Ishikawa (cell line): ENCODE measurements around the gene OVOL1.

ENCODE experiments used
- CEBPB ChIP-seq: IDR thresholded peaks from 2 replicates; pipeline ENCODE4 v1.6.1; 2012
- EGR1 ChIP-seq: IDR thresholded peaks from 2 replicates; pipeline ENCODE4 v1.6.1; 2012
- EP300 ChIP-seq: IDR thresholded peaks from 2 replicates; pipeline ENCODE4 v1.6.1; 2012; ENCODE audit warnings: borderline replicate concordance
- TEAD4 ChIP-seq: IDR thresholded peaks from 2 replicates; pipeline ENCODE4 v1.6.1; 2012
- YY1 ChIP-seq: IDR thresholded peaks from 2 replicates; pipeline ENCODE4 v1.6.1; 2012; ENCODE audit warnings: low read depth

DNA sequence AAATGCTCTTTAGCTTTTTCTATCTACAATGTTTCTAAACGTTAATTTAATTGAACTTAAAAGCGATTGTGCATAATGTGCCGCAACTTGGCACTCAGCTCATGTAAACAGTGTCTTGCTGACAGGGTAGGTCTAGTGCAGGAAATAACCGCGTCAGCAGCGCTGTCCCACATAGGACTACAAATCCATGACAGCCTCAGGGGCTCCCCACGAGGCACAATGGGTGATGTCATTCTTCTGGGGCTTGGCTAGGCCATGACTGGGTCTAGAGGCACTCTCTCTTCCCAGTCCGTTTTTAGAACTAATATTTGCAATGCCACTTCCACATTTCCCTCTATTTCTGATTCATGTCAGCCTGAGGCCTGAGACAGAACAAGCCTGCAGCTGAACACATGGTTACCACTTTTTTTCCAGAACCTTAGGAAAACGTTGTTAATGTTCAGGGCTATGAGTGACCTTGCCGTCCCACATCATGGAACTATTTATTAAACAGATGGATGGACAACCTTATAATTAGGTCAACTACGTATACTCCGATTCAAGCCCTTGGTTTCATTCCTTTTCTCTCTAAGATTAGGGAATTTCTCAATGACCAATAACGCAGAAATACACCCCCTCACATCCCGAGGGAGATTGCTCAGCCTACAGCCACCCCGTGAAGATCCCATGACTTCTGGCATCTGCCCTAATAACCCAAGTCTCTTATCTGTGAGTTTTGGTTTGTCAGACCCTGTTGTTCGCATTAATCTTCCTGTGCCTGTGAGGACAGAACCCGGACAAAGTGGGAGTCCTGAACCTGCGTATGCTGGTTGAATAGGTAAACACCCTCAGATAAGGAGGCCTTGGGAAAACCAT is 27.5 kb downstream of the OVOL1 start:
- TF ChIP-seq CEBPB (no peak), YY1 (no peak), TEAD4 (no peak), EGR1 (no peak), EP300 (no peak)
